A549 treated with Mapracorat at 1 μM for 4 hours (cell line): ENCODE measurements around the gene RYR3. TPM values are rescaled to one million over a fixed set of nuclear protein-coding genes. Genes with fewer than 3 reads are reported as not detected.

ENCODE experiments used
- total RNA-seq: library from RNA; stranded (reverse); fragments of 200-300 nt; extraction: Qiagen RNA extraction; gene quantifications from 5 replicates; pipeline ENCODE4 v1.2.3, GENCODE V29; 2022

The RYR3 gene
- total RNA-seq, result 0.08 to 0.22 TPM (median 0.09 TPM) in 3 of 5 replicates, not detected in the others

GRCh38 chr15:33310481-33311311 lies at the start of gene RYR3:
Gene RYR3, plus strand, starts transcription at chr15:33310967. Its CDS starts 79 bp downstream, at chr15:33311046.

Other genes starting within 250 kb of the RYR3 start
- 0.21 to 0.43 TPM (median 0.28 TPM) in 5 replicates for gene FMN1, start 116.3 kb upstream of the RYR3 start, total RNA-seq